ENCODE data around the gene NTF4. TPM values are rescaled to one million over a fixed set of nuclear protein-coding genes. Genes with fewer than 3 reads are reported as not detected.

Gene NTF4
- total and polyA plus RNA-seq, 2 of the 13 experiments (the other 11 are each of a cell fraction or from before 2014, with no cell fraction given): not detected

- TF ChIP-seq ZNF749 (CRISPR knock-in tag; IDR thresholded peaks at IDR 0.05; ENCODE audit: borderline replicate concordance) (0 out of 2 replicates have a peak, but pooled peaks have one; percentile 41), FOXK1 (CRISPR knock-in tag; IDR thresholded peaks at IDR 0.05; ENCODE audit: borderline replicate concordance, low read depth) (peak; percentile 95), CSRNP1 (CRISPR knock-in tag; IDR thresholded peaks at IDR 0.05) (no peak), ZMAT3 (CRISPR knock-in tag; conservative IDR thresholded peaks at IDR 0.05) (0 out of 2 replicates have a peak, but pooled peaks have one; percentile 8), REXO4 (CRISPR knock-in tag; IDR thresholded peaks at IDR 0.05; ENCODE audit: borderline replicate concordance) (no peak), ZNF878 (CRISPR knock-in tag; IDR thresholded peaks at IDR 0.05) (no peak), ZNF556 (CRISPR knock-in tag; IDR thresholded peaks at IDR 0.05; ENCODE audit: borderline replicate concordance) (peak; percentile 50; the same call in 1 of the 2 replicates), ATF4 (CRISPR knock-in tag; IDR thresholded peaks at IDR 0.05) (no peak), ZNF740 (CRISPR knock-in tag; IDR thresholded peaks at IDR 0.05) (no peak; the same call in 1 of the 2 replicates), RFXAP (CRISPR knock-in tag; IDR thresholded peaks at IDR 0.05; ENCODE audit: borderline replicate concordance) (peak; percentile 55), KAT2B (IDR thresholded peaks at IDR 0.05; ENCODE audit: borderline replicate concordance, low read depth, low read length) (peak; percentile 21; the same call in 1 of the 2 replicates), MED13 (CRISPR knock-in tag; IDR thresholded peaks at IDR 0.05) (peak; percentile 95), DDIT3 (CRISPR knock-in tag; IDR thresholded peaks at IDR 0.05) (no peak), ZNF431 (CRISPR knock-in tag; IDR thresholded peaks at IDR 0.05; ENCODE audit: borderline replicate concordance, low read depth) (peak; percentile 78; the same call in 1 of the 2 replicates), XBP1 (CRISPR knock-in tag; IDR thresholded peaks at IDR 0.05) (no peak), IKZF4 (CRISPR knock-in tag; IDR thresholded peaks at IDR 0.05; ENCODE audit: borderline replicate concordance, low read depth, not compliant biosample characterization) (peak; percentile 30), FOXO4 (CRISPR knock-in tag; conservative IDR thresholded peaks at IDR 0.05) (no peak), ZNF772 (CRISPR knock-in tag; IDR thresholded peaks at IDR 0.05) (peak; percentile 85), RARG (CRISPR knock-in tag; IDR thresholded peaks at IDR 0.05; ENCODE audit: low read depth) (0 out of 2 replicates have a peak, but pooled peaks have one; percentile 62), HDAC2 (CRISPR knock-in tag; IDR thresholded peaks at IDR 0.05) (no peak; the same call in 1 of the 2 replicates), ZBTB43 (CRISPR knock-in tag; conservative IDR thresholded peaks at IDR 0.05) (peak; percentile 56; the same call in 1 of the 2 replicates), ZSCAN25 (CRISPR knock-in tag; IDR thresholded peaks at IDR 0.05) (no peak), ARNT (IDR thresholded peaks at IDR 0.05) (no peak)
Observed at GRCh38 chr19:49085020-49085867, 20.6 kb upstream of the NTF4 start, which contains the start of gene SNRNP70 (continued).

All from HepG2 (cell line).